GM08714 (cell line): ENCODE data around the gene PACRG.
"Not testable (repeated sequence)": the region's sequence is repeated elsewhere in the genome, so short reads cannot be mapped to it uniquely, and the experiment has no call there.

Source experiments
- H3K4me3 ChIP-seq: fragments of 200-500 bp; sonication (Bioruptor generic); 2 replicates; pipeline ENCODE4 v1.5.1; 2014; ENCODE audit warnings: mild to moderate bottlenecking, low read length, inconsistent platforms
- ZNF274 ChIP-seq: IDR thresholded peaks from 2 replicates; pipeline ENCODE4 v1.6.1; 2012; ENCODE audit warnings: mild to moderate bottlenecking, low read depth, low read length

PACRG gene

DNA sequence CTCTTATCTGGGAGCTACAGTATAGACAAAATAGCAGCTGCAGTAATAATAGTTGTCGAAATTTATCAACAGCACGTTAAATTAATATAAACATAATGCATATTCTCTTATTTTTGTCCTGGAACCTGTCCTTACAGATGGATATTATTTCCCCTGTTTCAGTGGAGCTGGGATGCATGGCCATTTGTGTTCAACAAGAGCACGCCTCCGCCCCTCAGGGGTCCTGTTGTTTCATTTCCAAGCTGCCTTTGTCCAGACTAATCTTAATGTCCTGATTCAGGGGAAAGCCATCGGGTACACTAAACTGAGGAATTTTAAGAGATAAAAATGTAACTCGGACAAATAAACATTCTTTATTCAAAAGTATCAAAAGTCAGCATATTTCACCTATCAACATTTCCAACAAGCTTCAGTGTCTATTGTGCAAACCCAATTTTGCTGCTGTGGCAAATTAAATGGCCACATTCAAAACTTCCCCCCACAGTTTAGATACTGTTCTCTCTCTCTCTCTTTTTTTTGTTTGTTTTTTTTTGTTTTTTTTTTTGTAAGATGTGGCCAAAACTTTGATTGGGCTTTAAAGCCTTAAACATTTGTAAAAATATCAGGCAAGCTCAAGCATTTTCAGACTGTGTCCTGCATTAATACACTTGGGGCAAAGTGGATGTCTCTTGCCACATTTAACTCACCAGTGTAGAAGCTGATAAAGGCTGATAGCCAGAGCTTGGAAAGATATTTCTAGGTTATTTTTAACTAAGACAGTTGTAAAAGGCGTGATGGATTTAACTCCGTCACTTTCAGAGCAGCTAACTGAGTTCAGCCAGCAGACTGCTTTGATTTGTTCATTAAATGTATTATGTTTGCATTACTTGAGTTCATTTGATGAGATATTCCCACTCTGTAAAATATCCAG, 574.2 kb downstream of the PACRG start:
- TF ChIP-seq ZNF274 = no peak
- H3K4me3 ChIP-seq = no peak overlapping the region

DNA sequence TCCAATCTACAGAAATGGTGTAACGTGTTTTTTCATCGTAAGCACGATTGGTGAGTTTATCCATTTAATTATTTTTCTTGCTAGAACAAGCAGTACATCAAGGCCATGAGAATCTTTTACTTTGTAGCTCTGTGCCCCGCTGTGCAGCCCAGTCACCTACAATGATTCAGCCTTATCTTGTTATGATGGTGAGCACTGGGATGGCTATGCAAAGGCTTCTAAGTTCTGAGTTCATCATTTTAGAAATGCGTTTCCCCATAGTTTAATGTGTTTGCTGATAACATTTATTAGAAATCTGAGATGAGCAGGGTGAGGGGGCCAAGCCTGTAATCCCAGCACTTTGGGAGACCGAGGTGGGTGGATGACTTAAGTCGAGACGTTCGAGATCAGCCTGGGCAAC, 575.0 kb downstream of the PACRG start:
- H3K4me3 ChIP-seq = no peak overlapping the region
- no peak for TF ChIP-seq ZNF274

DNA sequence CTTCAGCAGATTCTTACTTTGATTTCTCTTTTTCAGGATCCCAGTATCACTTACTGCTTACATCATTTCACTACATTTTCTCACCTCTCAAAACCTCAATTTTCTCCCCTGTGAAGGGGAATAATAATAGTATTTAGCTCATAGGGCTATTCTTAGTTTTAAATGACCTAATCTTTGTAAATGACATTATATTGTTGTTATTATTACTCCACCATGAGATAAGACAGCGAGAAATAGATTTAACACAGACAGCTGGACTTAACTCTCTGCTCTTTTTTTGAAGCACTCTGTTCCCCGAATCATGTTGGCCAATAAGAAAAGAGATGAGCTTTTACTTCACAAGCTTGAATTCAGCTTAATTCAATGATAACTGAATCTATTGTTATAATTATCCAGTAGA, 578.2 kb downstream of the PACRG start:
- TF ChIP-seq ZNF274 = no peak
- H3K4me3 ChIP-seq = no peak overlapping the region

DNA sequence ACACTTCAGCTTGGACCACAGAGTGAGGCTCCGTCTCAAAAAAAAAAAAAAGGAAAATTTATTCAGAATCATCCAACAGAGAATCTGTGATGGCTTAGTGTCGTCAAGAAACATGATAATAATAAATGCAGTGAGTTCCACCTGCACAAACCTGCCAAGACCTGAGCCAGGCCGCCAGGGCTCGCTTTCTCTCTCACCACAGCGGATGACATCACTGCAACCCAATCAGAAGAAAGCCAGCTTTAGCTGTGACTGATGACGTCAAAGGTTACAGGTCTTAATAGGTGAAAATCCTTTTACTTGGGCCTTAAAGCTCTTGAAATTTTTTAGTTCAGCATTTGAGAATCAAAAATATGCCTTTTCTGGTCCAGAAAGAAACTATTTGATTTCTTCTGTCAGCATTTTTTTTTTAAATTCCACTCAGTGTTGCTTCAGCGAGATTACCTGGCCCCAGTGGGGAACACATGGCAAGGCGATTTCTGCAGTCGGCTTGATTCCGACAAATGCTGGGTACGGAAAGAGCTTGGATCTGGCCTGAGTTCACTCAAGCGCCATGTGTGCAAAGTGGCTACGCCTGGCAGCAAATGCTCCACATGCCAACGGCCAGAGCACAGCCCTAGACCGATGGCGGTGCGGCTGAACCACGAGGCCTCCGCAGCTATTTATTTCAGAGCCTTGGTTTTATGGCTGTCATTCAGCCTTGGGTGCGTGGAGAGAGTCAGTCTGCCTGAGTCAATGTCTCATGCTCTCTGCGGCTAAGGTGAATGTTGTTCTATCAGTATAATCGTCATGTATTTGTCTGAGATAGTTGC, 581.1 kb downstream of the PACRG start:
- no peak overlapping the region for H3K4me3 ChIP-seq
- TF ChIP-seq ZNF274 = no peak

DNA sequence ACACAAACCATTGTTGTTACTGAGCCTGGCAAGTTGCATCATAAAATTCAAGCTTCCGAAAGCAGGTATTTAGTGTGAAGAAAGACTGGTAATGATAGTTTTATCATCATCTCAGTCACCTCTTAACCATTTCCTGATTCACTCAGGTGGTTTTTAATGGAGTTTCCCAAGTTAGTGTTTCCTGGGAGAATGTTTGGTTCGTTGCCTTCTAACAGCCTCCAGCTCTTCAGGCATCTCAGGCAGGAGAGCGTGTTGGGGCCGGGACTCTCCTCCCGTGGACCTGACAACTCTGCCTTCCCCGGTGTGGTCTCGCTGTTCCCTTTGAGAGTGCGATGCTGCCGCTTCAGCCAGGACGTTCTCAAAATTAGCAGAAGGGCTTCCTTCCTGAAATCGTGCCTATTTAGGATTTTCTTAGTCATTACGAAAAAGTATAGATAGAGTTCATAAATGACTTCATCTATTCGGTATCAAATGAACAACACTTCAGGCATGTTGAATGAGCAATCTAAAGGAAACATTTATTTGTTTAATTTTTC, 581.8 kb downstream of the PACRG start:
- TF ChIP-seq ZNF274 = no peak
- no peak overlapping the region for H3K4me3 ChIP-seq

DNA sequence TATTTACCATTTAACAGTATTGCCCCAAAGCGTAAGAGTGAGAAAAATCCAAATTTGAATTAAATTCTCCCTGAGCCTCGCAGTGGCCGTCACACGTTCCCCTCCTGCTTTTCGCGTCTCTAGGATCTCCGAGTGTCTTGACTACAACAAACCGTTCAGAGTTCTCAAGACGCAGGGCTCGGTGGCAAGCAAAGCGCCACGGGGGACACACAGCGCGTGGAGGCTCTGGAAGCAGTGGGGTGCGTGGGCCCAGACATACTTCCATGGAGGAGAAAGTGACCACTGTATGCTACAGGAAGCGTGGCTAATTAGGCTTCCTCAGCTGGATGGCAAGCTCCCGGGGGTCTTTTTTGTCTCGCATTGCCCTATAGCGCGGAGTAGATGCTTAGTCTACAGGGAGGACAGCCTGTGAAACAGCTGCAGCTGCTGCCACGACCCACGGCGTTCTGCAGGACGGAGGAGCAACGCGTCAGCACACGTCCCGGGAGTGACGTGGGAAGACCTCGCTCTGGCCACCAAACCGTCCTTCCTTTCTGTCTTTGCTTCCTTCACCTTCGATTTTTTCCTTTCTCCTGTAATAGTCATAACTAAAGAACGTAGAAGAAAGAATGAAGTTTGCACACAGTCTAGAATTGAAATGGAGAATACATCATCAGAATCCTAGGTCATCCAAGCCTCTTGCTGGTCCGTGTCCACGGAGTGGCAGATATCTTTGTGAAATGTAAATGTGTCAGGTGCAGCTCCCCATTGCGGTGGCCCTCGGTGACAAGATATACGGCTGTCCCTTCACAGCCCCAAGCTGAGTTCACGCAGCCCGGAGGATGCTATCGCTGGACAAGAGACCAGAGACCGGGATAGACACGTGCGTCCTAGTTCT, 582.6 kb downstream of the PACRG start:
- H3K4me3 ChIP-seq = no peak overlapping the region
- no peak for TF ChIP-seq ZNF274

DNA sequence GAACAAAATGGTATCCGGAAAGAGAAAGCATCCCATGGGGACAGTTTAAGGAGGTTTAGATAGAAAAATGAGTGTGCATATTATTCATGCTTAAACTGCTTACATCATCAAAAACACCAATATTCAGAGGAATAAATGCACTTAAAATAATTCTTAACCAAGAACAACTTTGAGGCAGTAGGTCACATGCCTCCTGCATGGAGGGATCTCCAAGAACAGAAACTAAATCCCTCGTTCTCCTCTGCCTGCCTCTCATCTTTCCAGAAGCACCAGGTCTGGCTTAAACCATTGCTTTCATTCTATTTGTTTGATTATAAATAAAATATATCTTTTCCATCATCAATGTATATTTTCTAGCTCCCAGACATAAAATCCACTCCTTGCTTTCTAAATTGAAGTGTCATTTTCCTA, 583.2 kb downstream of the PACRG start:
- no peak for TF ChIP-seq ZNF274
- no peak overlapping the region for H3K4me3 ChIP-seq

DNA sequence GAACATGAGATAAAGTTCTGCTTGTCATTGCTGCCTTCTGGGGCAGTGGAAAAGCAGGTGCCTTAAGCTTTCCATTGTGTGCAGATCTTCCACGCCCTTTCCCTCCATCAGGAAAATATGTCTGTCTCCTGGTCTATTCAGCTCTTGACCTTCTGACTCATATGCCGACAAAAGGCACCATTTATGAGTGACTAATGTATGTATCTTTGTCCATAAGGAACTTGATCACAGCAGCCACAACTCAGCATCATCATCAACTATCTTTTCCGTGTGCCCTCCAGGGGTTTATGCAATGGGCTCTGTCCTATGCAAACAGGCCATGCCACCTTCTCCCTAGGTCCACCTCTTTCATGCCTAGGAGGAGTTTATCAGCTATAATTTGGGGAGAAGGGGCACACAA, 584.1 kb downstream of the PACRG start:
- no peak for TF ChIP-seq ZNF274

DNA sequence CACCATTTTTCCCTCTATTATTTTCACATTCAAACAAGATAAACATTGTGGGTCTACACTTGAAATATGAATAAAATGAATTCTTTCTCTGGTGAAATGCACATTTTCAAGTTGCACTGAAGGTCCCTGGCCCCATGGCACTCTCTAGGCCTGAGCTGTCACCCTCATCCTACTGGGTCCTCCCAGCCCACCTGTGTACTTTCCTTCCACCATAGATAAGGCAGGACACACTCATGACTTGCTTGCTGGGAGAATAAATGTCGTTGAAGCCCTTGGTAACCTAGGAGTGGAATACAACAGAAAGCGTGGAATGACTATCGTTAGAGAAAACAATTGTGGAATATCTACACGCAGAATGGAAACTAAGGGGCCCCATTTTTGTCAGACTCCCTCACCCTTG, 585.8 kb downstream of the PACRG start:
- no peak for TF ChIP-seq ZNF274
- H3K4me3 ChIP-seq = no peak overlapping the region

More for the DNA sequence above, 584.1 kb downstream of the PACRG start:
- no peak overlapping the region for H3K4me3 ChIP-seq

DNA sequence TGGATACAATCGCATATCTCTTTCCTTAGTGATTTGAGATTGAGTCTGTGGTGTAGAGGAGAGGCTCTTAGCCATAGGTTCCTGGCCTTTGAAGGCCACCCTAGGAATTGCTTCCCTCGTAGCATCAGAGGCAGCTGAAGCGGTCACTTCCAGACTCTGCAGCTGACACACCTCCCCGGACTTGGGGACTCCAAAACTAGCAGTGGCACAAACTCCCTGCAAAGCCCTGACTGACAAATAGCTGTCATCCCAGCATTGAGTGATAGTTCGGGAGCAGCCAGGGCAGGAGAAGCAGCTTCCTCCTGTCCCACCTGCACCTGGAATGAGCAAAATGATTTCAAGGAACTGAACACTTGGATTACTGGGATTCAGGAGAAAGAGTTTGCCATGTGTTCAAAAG, 586.2 kb downstream of the PACRG start:
- H3K4me3 ChIP-seq = no peak overlapping the region
- TF ChIP-seq ZNF274 = no peak

DNA sequence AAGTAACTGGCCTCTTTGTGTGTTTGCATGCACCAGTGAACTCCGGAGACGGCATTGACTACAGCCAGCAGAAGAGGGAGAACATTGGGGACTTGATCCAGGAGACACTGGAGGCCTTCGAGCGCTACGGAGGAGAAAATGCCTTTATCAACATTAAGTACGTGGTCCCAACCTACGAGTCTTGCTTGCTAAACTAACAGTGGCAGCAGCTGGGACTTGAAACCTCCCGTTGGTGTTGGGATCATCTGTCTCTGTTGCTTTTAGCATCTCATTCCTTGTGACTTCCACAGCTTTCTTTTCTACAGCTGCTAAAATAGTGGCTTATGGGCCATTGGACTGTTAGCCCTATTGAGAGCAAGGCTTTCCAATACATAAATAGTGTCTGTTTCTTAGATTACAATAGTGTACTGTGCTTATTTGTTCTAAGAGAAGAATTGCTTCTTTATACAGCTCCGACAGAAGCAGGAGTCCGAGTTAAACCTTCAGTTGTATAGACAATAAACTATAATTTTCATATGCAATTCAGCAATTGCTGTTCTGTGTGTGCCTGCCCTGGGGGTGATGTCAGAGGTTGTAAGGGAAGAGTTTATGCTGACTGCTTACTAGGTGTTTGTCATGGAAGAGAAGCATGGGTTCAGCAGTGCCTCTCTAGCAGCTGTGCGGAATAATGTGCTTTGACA, 587.2 kb downstream of the PACRG start:
- no peak for TF ChIP-seq ZNF274
- no peak overlapping the region for H3K4me3 ChIP-seq

DNA sequence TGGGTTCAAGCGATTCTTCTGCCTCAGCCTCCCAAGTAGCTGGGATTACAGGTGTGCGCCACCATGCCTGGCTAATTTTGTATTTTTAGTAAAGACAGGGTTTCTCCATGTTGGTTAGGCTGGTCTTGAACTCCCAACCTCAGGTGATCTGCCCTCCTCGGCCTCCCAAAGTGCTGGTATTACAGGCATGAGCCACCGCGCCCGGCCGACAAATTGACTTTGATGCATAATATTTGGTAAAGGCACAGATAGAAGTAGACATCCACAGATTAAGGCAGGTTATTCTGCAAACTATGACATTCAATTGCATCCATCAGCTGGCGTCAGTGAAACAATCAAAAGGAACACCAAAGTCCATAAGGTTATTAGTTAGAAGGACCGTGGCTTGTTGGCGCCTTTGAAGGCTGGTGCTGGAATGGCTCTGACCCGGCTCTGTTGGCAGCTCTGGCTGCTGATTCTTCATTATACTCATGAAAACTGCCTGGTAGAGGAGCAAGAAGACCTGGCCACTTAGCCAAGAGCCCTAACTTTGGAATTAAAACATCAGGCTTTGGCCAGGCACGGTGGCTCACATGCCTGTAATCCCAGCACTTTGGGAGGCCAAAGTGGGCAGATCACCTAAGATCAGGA, 589.2 kb downstream of the PACRG start:
- H3K4me3 ChIP-seq = not testable (repeated sequence)
